GM18499 (cell line): Measurements from ENCODE around the gene CES3.
"Not testable (repeated sequence)": the region's sequence is repeated elsewhere in the genome, so short reads cannot be mapped to it uniquely, and the experiment has no call there.

Experiments used
- ATAC-seq: cut with Tn5 transposase; IDR thresholded peaks from one replicate; pipeline ENCODE4 v1.9.1; 2021; ENCODE audit warnings: moderate number of reproducible peaks; ENCODE audit not compliant: insufficient read depth, unreplicated experiment

Gene CES3

DNA sequence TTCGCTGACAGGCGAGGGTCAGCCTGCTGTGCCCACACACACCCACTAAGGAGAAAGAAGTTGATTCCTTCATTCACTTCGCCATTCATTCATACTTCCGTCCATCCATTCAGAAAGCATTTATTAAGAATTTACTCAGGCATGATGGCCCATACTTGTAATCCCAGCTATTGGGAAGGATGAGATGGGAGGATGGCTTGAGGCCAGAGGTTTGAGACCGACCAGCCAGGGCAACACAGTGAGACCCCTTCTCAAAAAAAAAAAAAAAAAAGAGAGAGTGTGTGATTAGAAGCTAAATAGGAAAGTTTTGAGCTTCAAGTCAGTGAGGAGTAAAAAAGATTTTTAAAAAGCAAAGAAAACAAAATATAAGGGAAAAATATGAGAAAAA lies 17.0 kb upstream of the CES3 start:
- ATAC-seq, result no peak

DNA sequence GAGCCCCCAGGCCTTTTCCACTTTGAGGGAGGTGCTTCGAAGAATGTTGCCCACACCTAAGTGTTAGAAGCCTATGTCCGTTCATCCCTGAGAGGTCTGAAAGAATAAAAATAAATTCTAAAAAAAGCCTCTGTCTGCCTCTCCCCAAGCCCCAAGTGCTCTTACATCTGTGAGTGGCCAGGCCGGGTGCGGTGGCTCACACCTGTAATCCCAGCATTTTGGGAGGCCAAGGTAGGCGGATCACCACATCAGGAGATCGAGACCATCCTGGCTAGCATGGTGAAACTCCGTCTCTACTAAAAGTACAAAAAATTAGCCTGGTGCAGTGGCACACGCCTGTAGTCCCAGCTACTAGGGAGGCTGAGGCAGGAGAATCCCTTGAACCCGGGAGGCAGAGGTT lies 16.1 kb upstream of the CES3 start:
- not testable (repeated sequence) for ATAC-seq

DNA sequence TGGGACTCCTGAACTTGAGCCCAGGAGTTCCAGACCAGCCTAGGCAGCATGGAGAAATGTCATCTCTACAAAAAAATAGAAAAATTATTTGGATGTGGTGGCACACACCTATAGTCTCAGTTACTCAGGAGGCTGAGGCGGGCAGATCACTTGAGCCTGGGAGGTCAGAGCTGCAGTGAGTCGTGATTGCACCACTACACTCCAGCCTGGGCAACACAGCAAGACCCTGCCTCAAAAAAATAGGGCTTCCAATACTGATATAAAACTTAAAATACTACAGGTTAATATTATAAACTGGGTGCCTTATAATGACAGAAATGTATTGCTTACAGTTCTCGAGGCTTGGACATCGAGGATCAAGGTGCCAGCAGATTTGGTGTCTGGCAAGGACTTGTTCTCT lies 15.1 kb upstream of the CES3 start:
- no peak for ATAC-seq

DNA sequence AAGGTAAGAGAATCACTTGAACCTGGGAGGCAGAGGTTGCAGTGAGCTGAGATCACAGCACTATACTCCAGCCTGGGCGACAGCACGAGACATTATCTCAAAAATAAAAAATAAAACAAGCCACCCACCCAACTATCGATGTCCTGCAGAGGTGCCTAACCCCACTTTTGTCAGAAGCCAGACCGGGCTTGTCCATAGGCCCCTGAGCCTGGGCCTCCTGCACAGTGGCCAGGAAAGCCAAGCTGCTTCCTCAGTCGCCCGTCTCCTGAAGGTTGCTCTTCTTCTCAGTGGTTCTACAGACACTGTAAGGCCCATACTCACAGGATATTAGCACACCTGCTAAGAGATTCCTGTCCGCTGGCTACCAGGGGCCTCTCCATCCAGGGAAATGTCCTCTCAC lies 14.5 kb upstream of the CES3 start:
- ATAC-seq, result no peak

DNA sequence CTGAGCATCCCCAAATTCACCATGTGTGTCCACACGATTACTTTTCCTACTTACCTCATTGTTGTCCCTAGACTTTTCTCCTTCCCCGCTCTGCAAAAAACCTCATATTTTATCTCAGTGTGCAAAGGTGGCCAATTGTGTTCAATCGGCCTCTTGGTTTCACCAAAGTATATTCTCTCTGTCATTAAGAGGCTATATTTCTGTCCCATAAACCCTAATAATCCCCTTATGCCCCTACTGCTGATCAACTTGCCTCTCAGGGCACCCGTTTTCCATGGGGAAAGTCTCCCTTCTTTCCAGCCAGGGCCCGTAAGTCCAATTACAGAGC lies 14.1 kb upstream of the CES3 start:
- no peak for ATAC-seq

DNA sequence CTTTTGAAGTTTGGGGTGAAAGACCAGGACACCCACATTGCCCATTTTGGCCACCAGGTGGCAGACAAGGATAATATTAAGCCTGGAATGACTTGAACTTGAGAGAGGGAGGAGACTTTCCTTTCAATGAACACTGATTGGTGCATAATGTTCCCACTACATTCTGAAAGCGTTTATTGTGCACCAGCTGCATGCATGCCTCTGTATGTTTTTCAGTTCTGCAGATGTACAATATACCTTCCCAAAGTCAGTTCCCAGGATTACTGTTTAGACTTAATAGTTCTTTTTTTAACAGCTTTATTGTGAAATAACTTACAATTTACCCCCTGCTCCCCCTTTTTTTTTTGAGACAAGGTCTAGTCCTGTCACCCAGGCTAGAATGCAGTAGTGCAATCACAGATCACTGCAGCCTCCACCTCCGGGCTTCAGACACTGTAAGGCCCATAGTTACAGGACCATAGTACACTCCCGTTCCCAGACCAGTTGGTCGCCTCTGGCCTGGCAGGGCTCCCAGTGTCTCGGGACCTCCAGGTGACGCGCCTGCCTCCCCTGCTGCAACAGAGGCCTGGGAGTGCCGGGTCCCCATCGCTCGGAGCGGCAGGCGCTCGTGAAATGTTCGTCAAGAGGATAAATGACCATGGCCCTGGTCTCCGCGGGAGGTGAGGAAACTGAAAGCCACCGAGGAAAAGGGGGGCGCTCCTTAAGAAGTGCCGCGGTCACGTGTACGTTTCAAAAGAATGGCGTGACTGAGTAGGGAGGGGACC lies 13.6 kb upstream of the CES3 start:
- ATAC-seq, result no peak

DNA sequence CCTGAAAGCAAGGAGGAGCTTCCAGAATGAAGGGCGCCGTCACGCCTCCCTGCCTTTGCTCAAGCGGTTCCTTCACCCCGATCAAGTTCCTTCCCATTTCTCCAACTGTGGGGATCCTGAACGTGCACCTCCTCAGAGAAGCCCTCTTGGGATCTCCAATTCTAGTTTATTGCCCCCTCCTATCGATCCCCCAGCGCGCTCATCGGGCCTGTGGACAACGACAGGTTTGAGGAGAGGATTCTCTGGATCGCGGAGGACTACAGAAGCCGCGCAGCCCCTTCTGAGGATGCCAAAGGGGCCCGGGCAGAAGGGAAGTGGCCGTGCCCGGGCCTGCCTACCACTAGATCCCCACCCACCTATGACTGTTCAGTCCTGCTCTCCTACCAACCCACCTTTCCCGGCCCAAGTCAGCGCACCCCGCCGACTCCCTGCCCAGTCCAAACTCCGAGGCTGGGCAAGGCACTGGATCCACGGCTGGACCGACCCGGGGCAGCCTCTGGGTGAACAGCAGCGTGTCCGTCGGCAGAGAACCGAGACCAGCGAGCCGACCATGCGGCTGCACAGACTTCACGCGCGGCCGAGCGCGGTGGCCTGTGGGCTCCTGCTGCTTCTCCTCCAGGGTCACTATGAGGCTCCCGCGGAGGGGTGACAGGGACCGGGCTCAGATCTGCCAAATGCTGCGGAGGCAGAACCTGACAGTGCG lies 12.8 kb upstream of the CES3 start:
- ATAC-seq, result no peak

DNA sequence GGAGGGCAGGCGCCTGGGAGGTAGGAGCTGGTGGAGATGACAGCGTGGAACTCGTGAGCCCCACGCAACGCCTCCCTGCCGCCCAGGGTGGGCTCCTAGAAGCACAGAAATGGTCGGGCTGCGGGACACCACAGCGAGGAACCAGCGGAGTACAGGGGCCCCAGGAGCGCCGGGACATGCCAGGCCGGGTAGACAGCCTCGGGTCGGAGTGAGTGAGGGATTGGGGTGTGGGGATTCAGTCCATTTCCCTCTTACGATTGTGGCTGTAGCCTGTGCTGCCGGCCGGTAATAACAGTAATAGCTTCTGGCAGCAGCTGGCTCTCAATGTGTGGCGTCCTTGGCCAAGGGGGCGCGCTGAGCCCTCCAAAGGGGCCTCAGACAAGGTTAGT lies 12.2 kb upstream of the CES3 start:
- no peak for ATAC-seq

DNA sequence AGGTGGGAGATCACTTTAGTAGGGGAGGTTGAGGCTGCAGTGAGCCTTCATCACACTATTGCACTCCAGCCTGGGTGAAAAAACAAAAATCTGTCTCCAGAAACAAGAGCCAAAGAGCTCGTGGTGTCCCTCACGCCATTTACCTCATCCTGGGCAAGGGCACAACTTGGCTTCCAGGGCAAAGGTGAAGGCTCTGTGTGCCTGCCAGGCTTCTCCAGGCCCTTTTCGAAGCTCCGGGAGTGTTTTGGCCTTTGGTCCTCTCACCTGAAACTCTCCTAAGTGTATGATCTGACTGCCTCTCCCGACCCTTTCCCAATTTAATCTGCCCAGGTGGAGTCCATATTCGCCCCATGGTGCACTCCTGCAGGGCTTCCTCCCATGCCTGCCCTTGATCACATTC lies 11.6 kb upstream of the CES3 start:
- ATAC-seq, result no peak

DNA sequence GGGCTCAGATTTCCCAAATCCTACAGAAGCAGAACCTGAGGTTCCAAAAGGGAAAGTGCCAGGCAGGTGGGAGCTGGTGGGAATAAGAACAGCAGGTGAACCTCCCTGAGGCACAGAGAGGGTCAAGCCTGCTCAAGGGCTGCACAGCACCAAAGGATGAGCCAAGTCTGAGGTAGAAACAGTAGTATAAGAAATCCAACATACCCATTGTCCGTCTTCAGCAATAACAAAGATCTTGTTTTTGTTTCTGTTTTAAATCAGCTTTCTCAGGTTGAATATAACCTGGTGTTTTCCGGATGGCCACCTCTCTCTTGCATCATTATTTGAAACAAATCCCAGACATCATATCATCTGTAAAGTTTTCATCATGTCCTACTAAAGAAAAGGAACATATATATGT lies 10.6 kb upstream of the CES3 start:
- no peak for ATAC-seq

DNA sequence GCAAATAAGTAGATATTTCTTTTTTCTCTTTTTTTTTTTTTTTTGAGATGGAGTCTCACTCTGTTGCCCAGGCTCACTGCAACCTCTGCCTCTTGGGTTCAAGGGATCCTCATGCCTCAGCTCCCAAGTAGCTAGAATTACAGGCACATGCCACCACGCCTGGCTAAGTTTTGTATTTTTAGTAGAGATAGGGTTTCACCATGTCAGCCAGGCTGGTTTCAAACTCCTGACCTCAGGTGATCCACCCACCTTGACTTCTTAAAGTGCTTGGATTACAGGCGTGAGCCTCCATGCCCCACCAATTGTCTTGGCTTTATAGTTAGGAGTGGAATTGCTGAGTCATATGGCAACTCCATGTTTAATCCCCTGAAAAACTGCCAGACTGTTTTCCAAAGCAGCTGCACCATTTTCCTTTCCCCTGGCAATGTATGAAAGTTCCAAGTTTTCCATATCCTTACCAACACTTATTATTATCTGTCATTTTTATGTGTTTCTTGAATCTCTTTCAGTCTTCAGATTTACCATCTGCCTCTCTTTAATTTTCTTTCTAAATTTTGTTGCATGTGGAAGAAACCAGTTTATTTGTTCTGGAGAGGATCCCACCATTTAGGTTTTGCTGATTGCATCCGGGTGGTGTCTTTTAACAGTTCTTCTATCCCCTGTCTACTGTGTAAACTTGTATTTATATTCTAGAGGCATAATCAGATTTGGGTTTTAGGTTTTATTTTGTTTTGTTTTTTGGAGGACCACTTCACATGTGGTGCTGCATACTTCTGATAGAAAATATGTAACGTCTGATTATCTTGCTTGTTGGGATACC lies 9.9 kb upstream of the CES3 start:
- ATAC-seq, result no peak

DNA sequence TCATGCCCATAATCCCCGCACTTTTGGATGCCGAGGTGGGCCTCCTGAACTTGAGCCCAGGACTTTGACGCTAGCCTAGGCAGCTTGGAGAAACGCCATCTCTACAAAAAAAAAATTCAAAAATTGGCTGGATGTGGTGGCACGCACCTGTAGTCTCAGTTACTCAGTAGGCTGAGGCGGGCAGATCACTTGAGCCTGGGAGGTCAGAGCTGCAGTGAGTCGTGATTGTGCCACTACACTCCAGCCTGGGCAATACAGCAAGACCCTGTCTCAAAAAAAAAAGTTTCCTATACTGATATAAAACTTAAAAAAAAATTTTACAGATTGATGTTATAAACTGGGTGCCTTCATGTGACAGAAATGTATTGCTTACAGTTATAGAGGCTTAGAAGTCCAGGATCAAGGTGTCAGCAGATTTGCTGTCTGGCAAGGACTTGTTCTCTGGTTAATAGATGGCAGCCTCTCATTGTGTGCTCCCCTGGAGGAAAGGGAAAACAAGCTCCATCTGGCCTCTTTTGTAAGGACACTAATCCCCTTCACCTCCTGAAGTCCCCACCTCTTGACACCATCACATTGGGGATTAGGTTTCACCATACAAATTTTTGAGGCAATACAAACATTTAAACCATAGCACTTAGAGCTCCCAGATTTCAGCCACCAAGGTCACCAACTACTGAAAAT lies 8.5 kb upstream of the CES3 start:
- no peak for ATAC-seq

DNA sequence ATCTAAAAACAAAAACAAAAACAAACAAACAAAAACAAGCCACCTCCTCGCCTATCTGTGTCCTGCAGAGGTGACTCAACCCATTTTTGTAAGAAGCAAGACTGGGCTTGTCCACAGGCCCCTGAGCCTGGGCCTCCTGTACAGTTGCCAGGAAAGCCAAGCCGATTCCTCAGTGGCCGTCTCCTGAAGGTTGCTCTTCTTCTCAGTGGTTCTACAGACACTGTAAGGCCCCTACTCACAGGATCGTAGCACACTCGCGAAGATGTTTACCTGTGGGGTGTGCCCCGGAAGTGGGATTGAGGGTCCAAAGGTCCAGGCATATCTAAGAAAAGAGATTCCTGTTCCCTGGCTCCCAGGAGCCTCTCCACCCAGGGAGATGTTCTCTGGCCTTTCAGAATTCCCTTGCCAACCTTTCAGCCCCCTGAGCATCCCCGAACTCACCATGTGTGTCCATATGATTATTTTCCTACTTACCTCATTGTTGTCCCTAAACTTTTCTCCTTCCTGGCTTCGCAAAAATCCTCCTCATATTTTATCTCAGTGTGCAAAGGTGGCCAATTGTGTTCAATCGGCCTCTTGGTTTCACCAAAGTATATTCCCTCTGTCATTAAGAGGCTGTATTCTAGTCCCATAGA lies 7.5 kb upstream of the CES3 start:
- ATAC-seq, result no peak

DNA sequence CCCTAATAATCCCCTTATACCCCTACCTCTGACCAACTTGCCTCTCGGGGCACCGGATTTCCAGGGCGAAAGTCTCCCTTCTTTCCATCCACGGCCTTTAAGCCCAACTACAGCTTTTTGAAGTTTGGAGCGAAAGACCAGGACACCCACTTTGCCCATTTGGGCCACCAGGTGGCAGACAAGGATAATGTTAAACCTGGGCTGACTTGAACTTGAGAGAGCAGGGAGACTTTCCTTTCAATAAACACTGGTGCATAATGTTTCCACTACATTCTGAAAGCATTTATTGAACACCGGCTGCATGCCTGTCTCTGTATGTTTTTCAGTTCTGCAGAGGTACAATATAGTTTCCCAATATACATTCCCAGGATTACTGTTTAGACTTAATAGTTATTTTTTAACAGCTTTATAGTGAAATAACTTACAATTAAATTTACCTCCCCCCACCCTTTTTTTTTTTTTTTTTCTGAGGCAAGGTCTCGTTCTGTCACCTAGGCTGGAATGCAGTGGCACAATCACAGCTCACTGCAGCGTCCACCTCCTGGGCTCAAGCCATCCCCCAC lies 6.9 kb upstream of the CES3 start:
- no peak for ATAC-seq

DNA sequence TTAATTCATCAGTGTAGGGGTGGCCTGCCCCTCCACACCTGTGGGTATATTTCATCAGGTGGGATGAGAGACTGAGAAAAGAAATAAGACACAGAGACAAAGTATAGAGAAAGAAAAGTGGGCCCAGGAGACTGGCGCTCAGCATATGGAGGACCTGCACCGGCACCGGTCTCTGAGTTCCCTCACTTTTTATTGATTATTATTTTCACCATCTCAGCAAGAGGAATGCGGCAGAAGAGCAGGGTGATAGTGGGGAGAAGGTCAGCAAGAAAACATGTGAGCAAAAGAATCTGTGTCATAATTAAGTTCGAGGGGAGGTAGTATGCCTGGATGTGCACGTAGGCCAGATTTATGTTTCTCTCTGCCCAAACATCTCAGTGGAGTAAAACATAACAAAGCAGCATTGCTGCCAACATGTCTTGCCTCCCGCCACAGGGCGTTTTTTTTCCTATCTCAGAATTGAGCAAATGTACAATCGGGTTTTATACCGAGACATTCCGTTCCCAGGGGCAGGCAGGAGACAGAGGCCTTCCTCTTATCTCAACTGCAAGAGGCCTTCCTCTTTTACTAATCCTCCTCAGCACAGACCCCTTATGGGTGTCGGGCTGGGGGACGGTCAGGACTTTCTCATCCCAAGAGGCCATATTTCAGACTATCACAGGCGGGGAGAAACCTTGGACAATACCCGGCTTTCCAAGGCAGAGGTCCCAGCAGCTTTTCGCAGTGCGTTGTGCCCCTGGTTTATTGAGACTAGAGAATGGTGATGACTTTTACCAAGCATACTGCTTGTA lies 5.5 kb upstream of the CES3 start:
- not testable (repeated sequence) for ATAC-seq

DNA sequence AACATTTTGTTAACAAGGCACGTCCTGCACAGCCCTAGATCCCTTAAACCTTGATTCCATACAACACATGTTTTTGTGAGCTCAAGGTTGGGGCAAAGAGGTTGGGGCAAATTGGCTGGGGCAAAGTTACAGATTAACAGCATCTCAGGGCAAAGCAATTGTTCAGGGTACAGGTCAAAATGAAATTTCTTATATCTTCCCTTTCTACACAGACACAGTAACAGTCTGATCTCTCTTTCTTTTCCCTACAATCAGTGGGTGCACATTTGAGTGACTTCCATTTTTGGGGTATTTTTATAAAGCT lies 5.0 kb upstream of the CES3 start:
- not testable (repeated sequence) for ATAC-seq

DNA sequence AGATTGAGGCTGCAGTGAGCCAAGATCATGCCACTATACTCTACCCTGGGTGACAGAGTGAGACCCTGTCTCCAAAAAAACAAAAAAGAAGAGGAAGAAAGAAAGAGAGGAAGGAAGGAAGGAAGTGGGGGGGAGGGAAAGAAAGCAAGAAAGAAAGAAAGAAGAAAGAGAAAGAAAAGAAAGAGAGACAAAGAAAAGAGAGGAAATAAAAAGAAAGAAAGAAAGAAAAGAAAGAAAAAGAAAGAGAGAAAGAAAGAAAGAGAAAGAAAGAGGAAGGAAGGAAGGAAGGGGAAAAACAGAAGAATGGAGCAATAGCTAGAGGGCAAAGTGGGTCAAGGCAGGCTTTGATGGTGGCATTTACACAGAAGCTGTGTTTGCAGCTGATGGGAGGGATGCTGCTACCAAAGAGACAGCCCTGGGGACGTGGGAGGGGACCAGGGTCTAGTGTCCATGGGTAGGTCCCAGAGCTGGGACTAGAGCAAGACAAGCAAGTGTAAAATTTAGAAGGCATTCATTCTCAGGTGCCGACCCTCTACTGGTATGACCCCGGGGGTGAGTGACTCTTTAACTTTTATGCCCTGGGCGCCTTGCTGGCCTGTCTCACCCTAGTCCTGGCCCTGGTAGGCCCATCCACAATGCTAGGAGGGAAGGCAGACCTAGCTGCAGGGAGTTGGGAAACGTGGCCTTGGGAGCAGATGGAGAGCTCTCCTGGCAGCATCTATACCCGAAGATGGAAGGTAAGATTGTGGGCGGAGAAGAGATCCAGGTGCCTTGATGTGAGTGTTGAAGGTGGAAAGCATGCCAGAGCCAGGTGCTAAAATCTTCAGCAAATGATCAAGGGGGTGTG lies 2.0 kb upstream of the CES3 start:
- ATAC-seq, result no peak

DNA sequence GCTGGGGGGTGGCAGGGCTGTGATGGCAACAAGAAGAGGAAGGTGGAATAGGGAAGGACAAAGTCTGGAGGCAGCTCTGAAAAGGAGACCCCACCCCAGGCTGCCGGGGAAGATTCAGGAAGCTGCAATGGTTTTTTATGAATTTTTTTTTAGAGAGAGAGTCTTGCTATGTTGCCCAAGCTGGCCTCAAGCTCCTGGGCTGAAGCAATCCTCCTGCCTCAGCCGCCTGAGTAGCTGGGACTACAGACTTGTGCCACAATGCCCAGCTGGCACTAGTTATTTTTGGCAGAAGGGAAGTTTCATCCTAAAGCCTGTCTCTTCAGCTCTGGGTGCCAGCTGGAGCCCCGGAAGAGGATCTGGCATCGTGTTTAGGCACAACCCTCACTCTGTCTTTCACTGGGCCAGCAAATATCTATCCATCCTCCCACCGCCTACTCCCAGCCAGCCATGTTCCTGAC lies 1.3 kb upstream of the CES3 start:
- ATAC-seq, result no peak

DNA sequence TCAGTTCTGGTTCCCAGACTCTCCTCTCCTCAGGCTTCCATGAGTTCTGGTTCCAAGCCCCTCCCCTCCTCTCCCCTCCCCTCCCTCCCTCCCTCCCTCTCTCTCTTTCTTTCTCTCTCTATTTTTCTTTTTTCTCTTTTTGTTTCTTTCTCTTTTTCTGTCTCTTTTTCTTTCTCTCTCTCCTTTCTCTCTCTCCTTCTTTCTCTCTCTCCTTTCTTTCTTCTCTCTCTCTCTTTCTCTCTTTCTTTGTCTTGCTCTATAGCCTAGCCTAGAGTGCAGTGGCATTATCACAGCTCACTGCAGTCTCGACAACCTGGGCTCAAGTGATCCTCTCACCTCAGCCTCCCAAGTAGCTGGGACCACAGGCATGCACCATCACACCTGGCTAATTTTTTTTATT lies 796 bp upstream of the CES3 start:
- ATAC-seq, result no peak
